Caco-2 (cell line): ENCODE results near the gene NECAP2. TPM values are rescaled to one million over a fixed set of nuclear protein-coding genes. Genes with fewer than 3 reads are reported as not detected.

Source experiments
- BruUV-seq: library from RNA; stranded (reverse); fragments of 400-500 nt; replicated peaks from 2 replicates; lab custom pipeline; 2021; lab: Mats Ljungman, UMichigan
- CTCF ChIA-PET: fragments of 300-600 bp; sonication (Branson Sonifier 250); formaldehyde crosslinking; loops from one replicate; lab custom pipeline; 2022; ENCODE audit warnings: antibody characterized with exemption; lab: Charles Lee
- POLR2A ChIA-PET: fragments of 300-600 bp; sonication (Branson Sonifier 250); formaldehyde crosslinking; loops from one replicate; lab custom pipeline; 2022; ENCODE audit warnings: antibody characterized with exemption; lab: Charles Lee
- DNase-seq, 2 experiments: peaks; one replicate each; pipeline versions ENCODE4 v3.0.0 to v3.0.0-alpha.2; 2020 to 2022
- H3K27me3 ChIP-seq: replicated peaks from 2 replicates; pipeline ENCODE4 v1.6.0; 2011; ENCODE audit warnings: low read length; ENCODE audit not compliant: control insufficient read depth, insufficient read depth
- H3K36me3 ChIP-seq: 2 replicates; pipeline ENCODE4 v1.5.1; 2011; ENCODE audit warnings: low read length; ENCODE audit not compliant: control insufficient read depth, insufficient read depth
- H3K4me1 ChIP-seq: fragments of 250-450 bp; sonication (Bioruptor Pico); 2 replicates; pipeline ENCODE4 v1.5.1; 2020; ENCODE audit warnings: mild to moderate bottlenecking
- H3K4me3 ChIP-seq: 2 replicates; pipeline ENCODE4 v1.5.1; 2011; ENCODE audit warnings: low read depth, mild to moderate bottlenecking, control low read depth, low read length
- H3K9me3 ChIP-seq: fragments of 250-450 bp; sonication (Bioruptor Pico); 2 replicates; pipeline ENCODE4 v1.5.1; 2020; ENCODE audit warnings: mild to moderate bottlenecking, moderate library complexity
- H3K27ac Mint-ChIP-seq: one replicate; pipeline ENCODE4 v1.8.0; 2022; ENCODE audit warnings: mixed read lengths; ENCODE audit not compliant: unreplicated experiment
- H3K27me3 Mint-ChIP-seq: one replicate; pipeline ENCODE4 v1.8.0; 2022; ENCODE audit warnings: mixed read lengths; ENCODE audit not compliant: insufficient read depth, unreplicated experiment
- H3K36me3 Mint-ChIP-seq: one replicate; pipeline ENCODE4 v1.8.0; 2022; ENCODE audit warnings: mild to moderate bottlenecking, mixed read lengths; ENCODE audit not compliant: insufficient read depth, unreplicated experiment
- H3K4me1 Mint-ChIP-seq: one replicate; pipeline ENCODE4 v1.8.0; 2022; ENCODE audit warnings: low read depth, mixed read lengths; ENCODE audit not compliant: unreplicated experiment
- H3K4me3 Mint-ChIP-seq: one replicate; pipeline ENCODE4 v1.8.0; 2022; ENCODE audit warnings: mild to moderate bottlenecking, moderate library complexity, mixed read lengths; ENCODE audit not compliant: unreplicated experiment
- H3K9me3 Mint-ChIP-seq: one replicate; pipeline ENCODE4 v1.8.0; 2022; ENCODE audit warnings: mixed read lengths; ENCODE audit not compliant: unreplicated experiment
- intact Hi-C: fragments of 100-400 bp; cut with micrococcal nuclease; formaldehyde crosslinking; loops from one replicate; pipeline ENCODE4 v1.10.0; 2022; ENCODE audit not compliant: unreplicated experiment
- total RNA-seq: library from RNA; stranded (reverse); gene quantifications from 2 replicates; pipeline ENCODE4 v1.2.3, GENCODE V29; 2022
- TF ChIP-seq, protein P1 (sequence below), 2 experiments: fragments of 200-600 bp in 1 of 2; IDR thresholded peaks; 1 replicate in 1 of 2; 2 replicates in 1 of 2; pipeline versions ENCODE4 v1.5.1 to v1.8.0; 2011 to 2022; ENCODE audit warnings: antibody characterized with exemption in 1 of 2, control low read depth in 1 of 2, inconsistent platforms in 1 of 2, low read depth in 1 of 2, low read length in 1 of 2, mild to moderate bottlenecking in 1 of 2, moderate library complexity in 1 of 2; ENCODE audit not compliant: insufficient read depth in 1 of 2, severe bottlenecking in 1 of 2, unreplicated experiment in 1 of 2

The NECAP2 gene
- total RNA-seq, 1 experiment from 2014 or later: 29.4 TPM

DNA sequence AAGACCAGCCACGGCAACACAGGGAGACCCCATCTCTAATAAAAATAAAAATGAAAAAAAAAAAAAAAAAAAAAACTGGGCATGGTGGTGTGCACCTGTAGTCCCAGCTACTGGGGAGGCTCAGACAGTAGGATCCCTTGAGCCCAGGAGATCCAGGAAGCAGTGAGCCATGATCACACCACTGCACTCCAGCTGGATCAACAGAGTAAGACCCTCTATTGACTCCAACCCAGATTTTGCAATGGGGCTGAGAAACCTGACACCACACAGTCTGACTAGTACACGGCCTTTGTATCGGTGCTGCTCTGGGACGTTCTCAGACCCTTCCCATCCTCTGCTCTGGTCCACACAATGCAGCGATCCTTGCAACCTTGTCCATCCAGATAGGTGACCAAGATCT, 35.1 kb upstream of the NECAP2 start:
- Mint-ChIP-seq H3K27me3 (no peaks in the 10 kb centered on the region), H3K27ac (no peak overlapping the region), H3K36me3 (peaks cover 6% of the 10 kb centered on the region), H3K4me1 (no peaks in the 10 kb centered on the region), H3K4me3 (no peak overlapping the region), H3K9me3 (no peaks in the 10 kb centered on the region)
- intact Hi-C loops: no loop called here
- Histone ChIP-seq H3K9me3 (no peaks in the 10 kb centered on the region), H3K4me1 (no peaks in the 10 kb centered on the region), H3K36me3 (no peaks in the 10 kb centered on the region), H3K27me3 (no peaks in the 10 kb centered on the region), H3K4me3 (no peak overlapping the region)
- no peak for DNase-seq
- no TSS peak for BruUV-seq
- CTCF ChIA-PET: no interaction called here
- TF ChIP-seq, protein P1, sequence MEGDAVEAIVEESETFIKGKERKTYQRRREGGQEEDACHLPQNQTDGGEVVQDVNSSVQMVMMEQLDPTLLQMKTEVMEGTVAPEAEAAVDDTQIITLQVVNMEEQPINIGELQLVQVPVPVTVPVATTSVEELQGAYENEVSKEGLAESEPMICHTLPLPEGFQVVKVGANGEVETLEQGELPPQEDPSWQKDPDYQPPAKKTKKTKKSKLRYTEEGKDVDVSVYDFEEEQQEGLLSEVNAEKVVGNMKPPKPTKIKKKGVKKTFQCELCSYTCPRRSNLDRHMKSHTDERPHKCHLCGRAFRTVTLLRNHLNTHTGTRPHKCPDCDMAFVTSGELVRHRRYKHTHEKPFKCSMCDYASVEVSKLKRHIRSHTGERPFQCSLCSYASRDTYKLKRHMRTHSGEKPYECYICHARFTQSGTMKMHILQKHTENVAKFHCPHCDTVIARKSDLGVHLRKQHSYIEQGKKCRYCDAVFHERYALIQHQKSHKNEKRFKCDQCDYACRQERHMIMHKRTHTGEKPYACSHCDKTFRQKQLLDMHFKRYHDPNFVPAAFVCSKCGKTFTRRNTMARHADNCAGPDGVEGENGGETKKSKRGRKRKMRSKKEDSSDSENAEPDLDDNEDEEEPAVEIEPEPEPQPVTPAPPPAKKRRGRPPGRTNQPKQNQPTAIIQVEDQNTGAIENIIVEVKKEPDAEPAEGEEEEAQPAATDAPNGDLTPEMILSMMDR (IDR thresholded peaks at IDR 0.05; ENCODE audit: insufficient read depth in 1 of 2, low read depth in 1 of 2, low read length in 1 of 2, severe bottlenecking in 1 of 2, unreplicated experiment in 1 of 2): no peak
- POLR2A ChIA-PET: no interaction called here

DNA sequence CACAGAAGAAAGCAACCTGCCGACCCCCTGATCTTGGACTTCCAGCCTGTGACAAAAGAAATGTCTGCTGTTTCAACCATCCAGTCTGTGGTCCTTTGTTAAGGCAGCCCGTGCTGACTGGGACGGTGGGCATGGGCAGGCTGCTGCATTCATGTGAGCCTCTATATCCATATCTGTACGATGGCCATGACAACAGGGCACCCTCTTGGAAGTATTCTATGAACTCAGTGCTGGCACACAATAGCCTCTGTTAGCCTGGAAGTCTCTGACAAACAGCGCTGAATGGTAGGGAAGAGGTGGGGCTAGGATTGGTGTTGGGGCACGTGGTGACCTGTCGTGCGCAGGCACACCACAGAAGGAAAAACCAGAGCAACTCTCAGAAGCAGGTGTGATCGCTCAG, 33.7 kb upstream of the NECAP2 start:
- POLR2A ChIA-PET: no interaction called here
- DNase-seq: no peak
- Histone ChIP-seq H3K27me3 (no peaks in the 10 kb centered on the region), H3K9me3 (no peaks in the 10 kb centered on the region), H3K36me3 (no peaks in the 10 kb centered on the region), H3K4me1 (no peaks in the 10 kb centered on the region), H3K4me3 (no peak overlapping the region)
- Mint-ChIP-seq H3K27me3 (no peaks in the 10 kb centered on the region), H3K36me3 (peaks cover 6% of the 10 kb centered on the region), H3K4me1 (no peaks in the 10 kb centered on the region), H3K27ac (no peak overlapping the region), H3K9me3 (no peaks in the 10 kb centered on the region), H3K4me3 (no peak overlapping the region)
- no TSS peak for BruUV-seq
- CTCF ChIA-PET: no interaction called here
- TF ChIP-seq, protein P1 (IDR thresholded peaks at IDR 0.05; ENCODE audit: insufficient read depth in 1 of 2, low read depth in 1 of 2, low read length in 1 of 2, severe bottlenecking in 1 of 2, unreplicated experiment in 1 of 2): no peak
- intact Hi-C loops: no loop called here

DNA sequence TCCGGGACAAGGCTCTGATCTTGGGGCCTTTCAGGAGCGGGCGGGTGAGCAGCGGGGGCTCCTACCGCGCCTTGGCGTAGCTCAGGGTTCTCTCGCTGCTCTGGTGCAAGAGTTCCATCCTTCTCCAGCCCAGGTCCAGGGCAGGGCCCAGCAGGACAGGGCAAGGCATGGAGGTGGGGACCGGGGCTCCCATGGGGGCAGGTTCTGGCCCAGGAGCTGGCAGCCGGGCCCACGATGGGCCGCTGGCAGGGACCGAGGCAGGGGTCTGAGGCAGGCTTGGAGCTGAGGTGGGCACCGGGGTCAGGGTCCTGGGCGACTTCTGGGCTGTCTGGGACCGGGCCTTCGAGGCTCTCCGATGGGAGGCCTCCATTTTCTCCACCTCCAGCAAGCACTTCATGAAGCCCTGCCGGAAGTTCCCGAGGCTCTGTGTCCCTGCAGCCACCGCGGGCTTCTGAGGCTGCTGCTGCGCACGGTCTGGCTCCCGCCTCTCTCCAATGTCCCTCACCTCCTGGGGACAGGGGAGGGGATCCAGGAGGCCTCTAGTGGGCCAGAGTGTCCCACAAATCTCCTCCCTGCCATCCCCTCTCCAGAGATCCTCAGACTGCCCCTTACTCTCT, 30.9 kb upstream of the NECAP2 start:
- ChIA-PET CTCF (interaction anchor here (0.9 kb wide), 1 partner anchor 40 kb away, joined by 7 read pairs; no protein-coding TSS in a partner anchor), POLR2A (no interaction called here)
- H3K4me3 Mint-ChIP-seq: no peak overlapping the region
- intact Hi-C loops: no loop called here
- BruUV-seq: no TSS peak
- no peaks in the 10 kb centered on the region for H3K4me1 Mint-ChIP-seq
- Histone ChIP-seq H3K27me3 (no peaks in the 10 kb centered on the region), H3K9me3 (no peaks in the 10 kb centered on the region), H3K4me3 (no peak overlapping the region), H3K4me1 (no peaks in the 10 kb centered on the region), H3K36me3 (no peaks in the 10 kb centered on the region)
- H3K27me3 Mint-ChIP-seq: no peaks in the 10 kb centered on the region
- TF ChIP-seq, protein P1 (IDR thresholded peaks at IDR 0.05; ENCODE audit: insufficient read depth in 1 of 2, low read depth in 1 of 2, low read length in 1 of 2, severe bottlenecking in 1 of 2, unreplicated experiment in 1 of 2): no peak
- DNase-seq: no peak
- H3K9me3 Mint-ChIP-seq: no peaks in the 10 kb centered on the region
- H3K36me3 Mint-ChIP-seq: peaks cover 6% of the 10 kb centered on the region
- no peak overlapping the region for H3K27ac Mint-ChIP-seq
